Stimulated activated effector memory CD8-positive, alpha-beta T cell treated with anti-CD3 and anti-CD28 coated beads, Interleukin-12 subunit alpha, Interleukin-12 subunit beta, amount 100 ng/mL, for 72 hours (primary cell): ENCODE measurements around the gene TRAF1.
"Not testable (repeated sequence)": the region's sequence is repeated elsewhere in the genome, so short reads cannot be mapped to it uniquely, and the experiment has no call there.

Experiments
- ATAC-seq: fragments of 150-1000 bp; cut with Tn5 transposase; 2 replicates; pipeline ENCODE4 v1.10.0; 2021
- DNase-seq, 2 donors: peaks; one replicate each; pipeline ENCODE4 v3.0.0; 2021 to 2022; ENCODE audit warnings: low spot score in 2 of 2
- H3K27ac Mint-ChIP-seq: one replicate; pipeline ENCODE4 v1.8.0; 2022; ENCODE audit warnings: mild to moderate bottlenecking, mixed read lengths
- H3K36me3 Mint-ChIP-seq: one replicate; pipeline ENCODE4 v1.8.0; 2022; ENCODE audit warnings: mild to moderate bottlenecking, mixed read lengths
- H3K4me1 Mint-ChIP-seq: one replicate; pipeline ENCODE4 v1.8.0; 2022; ENCODE audit warnings: mixed read lengths
- H3K4me3 Mint-ChIP-seq: one replicate; pipeline ENCODE4 v1.8.0; 2022; ENCODE audit warnings: mild to moderate bottlenecking, mixed read lengths
- H3K9me3 Mint-ChIP-seq: one replicate; pipeline ENCODE4 v1.8.0; 2022; ENCODE audit warnings: mixed read lengths

TRAF1 gene

GRCh38 chr9:120926397-120926928, at the start of gene TRAF1:
TRAF1 (minus strand) TSS chr9:120926796; CDS start chr9:120926075, 721 bp downstream.
- Mint-ChIP-seq H3K27ac (peak within 1 kb of the TSS; percentile 100), H3K36me3 (peaks cover 73% of the 10 kb centered on the region), H3K9me3 (no peaks in the 10 kb centered on the region), H3K4me1 (peaks cover 75% of the 10 kb centered on the region), H3K4me3 (peak within 1 kb of the TSS; percentile 87)
- DNase-seq (peak in 1 of 2 donors; percentile 86), ATAC-seq (peak; percentile 60)

- peaks cover 11% of the 10 kb centered on the region for H3K4me1 Mint-ChIP-seq
- no peaks in the 10 kb centered on the region for H3K9me3 Mint-ChIP-seq
- H3K4me3 Mint-ChIP-seq: no peak overlapping the region
- peak overlapping the region; percentile 60 for H3K27ac Mint-ChIP-seq
- H3K36me3 Mint-ChIP-seq: no peaks in the 10 kb centered on the region
- ATAC-seq: peak; percentile 54
- no peak for DNase-seq
These were observed 48.3 kb upstream of the TRAF1 start for GRCh38 chr9:120974921-120975320.

GRCh38 chr9:120974181-120974580, 47.6 kb upstream of the TRAF1 start:
- H3K27ac Mint-ChIP-seq: peak overlapping the region; percentile 60
- DNase-seq: no peak
- no peak for ATAC-seq
- peaks cover 11% of the 10 kb centered on the region for H3K4me1 Mint-ChIP-seq
- H3K36me3 Mint-ChIP-seq: no peaks in the 10 kb centered on the region
- H3K4me3 Mint-ChIP-seq: no peak overlapping the region
- H3K9me3 Mint-ChIP-seq: no peaks in the 10 kb centered on the region

- no peak overlapping the region for H3K4me3 Mint-ChIP-seq
- no peaks in the 10 kb centered on the region for H3K9me3 Mint-ChIP-seq
- no peaks in the 10 kb centered on the region for H3K36me3 Mint-ChIP-seq
- H3K4me1 Mint-ChIP-seq: peaks cover 11% of the 10 kb centered on the region
- no peak for DNase-seq
- no peak overlapping the region for H3K27ac Mint-ChIP-seq
- no peak for ATAC-seq
These were observed 45.3 kb upstream of the TRAF1 start for GRCh38 chr9:120971938-120972337.

GRCh38 chr9:120971471-120971870, 44.9 kb upstream of the TRAF1 start:
- DNase-seq, H3K27ac Mint-ChIP-seq, H3K4me3 Mint-ChIP-seq, H3K36me3 Mint-ChIP-seq, H3K9me3 Mint-ChIP-seq, ATAC-seq: not testable (repeated sequence)
- peaks cover 11% of the 10 kb centered on the region for H3K4me1 Mint-ChIP-seq

- ATAC-seq (no peak), DNase-seq (no peak)
- no peaks in the 10 kb centered on the region for H3K9me3 Mint-ChIP-seq
These were observed 43.6 kb upstream of the TRAF1 start for GRCh38 chr9:120970244-120970643.

GRCh38 chr9:120966013-120966369, 39.4 kb upstream of the TRAF1 start:
- H3K4me3 Mint-ChIP-seq: no peak overlapping the region

More at GRCh38 chr9:120970244-120970643, 43.6 kb upstream of the TRAF1 start:
- Mint-ChIP-seq H3K4me3 (no peak overlapping the region), H3K27ac (no peak overlapping the region), H3K36me3 (no peaks in the 10 kb centered on the region), H3K4me1 (peaks cover 9% of the 10 kb centered on the region)

GRCh38 chr9:120965344-120966012, 38.9 kb upstream of the TRAF1 start:
- Mint-ChIP-seq H3K9me3 (no peaks in the 10 kb centered on the region), H3K27ac (no peak overlapping the region), H3K4me1 (no peaks in the 10 kb centered on the region), H3K36me3 (no peaks in the 10 kb centered on the region), H3K4me3 (no peak overlapping the region)
- ATAC-seq: no peak
- DNase-seq: no peak

More at GRCh38 chr9:120966013-120966369, 39.4 kb upstream of the TRAF1 start:
- no peaks in the 10 kb centered on the region for H3K4me1 Mint-ChIP-seq
- no peak for DNase-seq
- ATAC-seq: no peak
- H3K36me3 Mint-ChIP-seq: no peaks in the 10 kb centered on the region
- no peak overlapping the region for H3K27ac Mint-ChIP-seq
- no peaks in the 10 kb centered on the region for H3K9me3 Mint-ChIP-seq

- H3K27ac Mint-ChIP-seq: no peak overlapping the region
- no peak for ATAC-seq
- H3K4me1 Mint-ChIP-seq: no peaks in the 10 kb centered on the region
- H3K4me3 Mint-ChIP-seq: no peak overlapping the region
- no peak for DNase-seq
- no peaks in the 10 kb centered on the region for H3K9me3 Mint-ChIP-seq
- no peaks in the 10 kb centered on the region for H3K36me3 Mint-ChIP-seq
These were observed 35.3 kb upstream of the TRAF1 start for GRCh38 chr9:120961936-120962335.

- DNase-seq (no peak), ATAC-seq (no peak)
- no peaks in the 10 kb centered on the region for H3K9me3 Mint-ChIP-seq
- no peaks in the 10 kb centered on the region for H3K36me3 Mint-ChIP-seq
- no peak overlapping the region for H3K4me3 Mint-ChIP-seq
- H3K27ac Mint-ChIP-seq: no peak overlapping the region
- no peaks in the 10 kb centered on the region for H3K4me1 Mint-ChIP-seq
These were observed 33.4 kb upstream of the TRAF1 start for GRCh38 chr9:120960001-120960400.

GRCh38 chr9:120956862-120957261, 30.3 kb upstream of the TRAF1 start:
- Mint-ChIP-seq H3K27ac (no peak overlapping the region), H3K4me1 (no peaks in the 10 kb centered on the region), H3K4me3 (no peak overlapping the region), H3K36me3 (no peaks in the 10 kb centered on the region), H3K9me3 (no peaks in the 10 kb centered on the region)
- no peak for ATAC-seq
- DNase-seq: no peak

- H3K9me3 Mint-ChIP-seq: no peaks in the 10 kb centered on the region
- ATAC-seq: no peak
- H3K36me3 Mint-ChIP-seq: no peaks in the 10 kb centered on the region
- H3K27ac Mint-ChIP-seq: no peak overlapping the region
- H3K4me3 Mint-ChIP-seq: no peak overlapping the region
- H3K4me1 Mint-ChIP-seq: no peaks in the 10 kb centered on the region
- no peak for DNase-seq
These were observed 25.5 kb upstream of the TRAF1 start for GRCh38 chr9:120951960-120952618.

- Mint-ChIP-seq H3K9me3 (no peaks in the 10 kb centered on the region), H3K36me3 (no peaks in the 10 kb centered on the region), H3K27ac (no peak overlapping the region), H3K4me3 (no peak overlapping the region), H3K4me1 (no peaks in the 10 kb centered on the region)
- DNase-seq (no peak), ATAC-seq (no peak)
These were observed 24.1 kb upstream of the TRAF1 start for GRCh38 chr9:120950421-120951388.

- H3K4me3 Mint-ChIP-seq: no peak overlapping the region
- no peaks in the 10 kb centered on the region for H3K36me3 Mint-ChIP-seq
- no peak overlapping the region for H3K27ac Mint-ChIP-seq
- ATAC-seq: no peak
- DNase-seq: no peak
- H3K4me1 Mint-ChIP-seq: no peaks in the 10 kb centered on the region
- no peaks in the 10 kb centered on the region for H3K9me3 Mint-ChIP-seq
These were observed 22.7 kb upstream of the TRAF1 start for GRCh38 chr9:120949290-120949689.

GRCh38 chr9:120948824-120949223, 22.2 kb upstream of the TRAF1 start:
- no peaks in the 10 kb centered on the region for H3K9me3 Mint-ChIP-seq

More at GRCh38 chr9:120948824-120949223, 22.2 kb upstream of the TRAF1 start:
- H3K27ac Mint-ChIP-seq: no peak overlapping the region
- H3K4me3 Mint-ChIP-seq: no peak overlapping the region
- no peaks in the 10 kb centered on the region for H3K4me1 Mint-ChIP-seq
- no peak for DNase-seq
- ATAC-seq: no peak
- no peaks in the 10 kb centered on the region for H3K36me3 Mint-ChIP-seq
